Right ventricle myocardium superior (tissue), 1 donor: Measurements from ENCODE around the gene BAG3. TPM values are rescaled to one million over a fixed set of nuclear protein-coding genes. Genes with fewer than 3 reads are reported as not detected.
A peak's percentile ranks its signal among the peaks of the same experiment; 100 is the strongest.
"Not testable (repeated sequence)": the region's sequence is repeated elsewhere in the genome, so short reads cannot be mapped to it uniquely, and the experiment has no call there.

Experiments
- ATAC-seq: fragments of 200-7000 bp; cut with Tn5 transposase; one replicate; pipeline ENCODE4 v1.9.1; 2020; ENCODE audit warnings: mild to moderate bottlenecking; ENCODE audit not compliant: poor library complexity
- DNase-seq: peaks from one replicate; pipeline ENCODE4 v3.0.0-alpha.2; 2020
- intact Hi-C: fragments of 100-400 bp; cut with DNase I; formaldehyde crosslinking; loops from one replicate; pipeline ENCODE4 v1.11.2; 2022
- total RNA-seq: library from RNA; stranded (reverse); fragmentation: NEBNext Ultra II Directional; extraction: Animal tissue kit (Norgen Biotek cat#: 25700); gene quantifications from one replicate; pipeline ENCODE4 v1.2.1, GENCODE V29; 2021
- donor health status: DM: no; HTN: yes; CAD: no; lungs with severe emphysema.

BAG3 gene
- total RNA-seq, 1 donor from 2014 or later: 153 TPM

DNA sequence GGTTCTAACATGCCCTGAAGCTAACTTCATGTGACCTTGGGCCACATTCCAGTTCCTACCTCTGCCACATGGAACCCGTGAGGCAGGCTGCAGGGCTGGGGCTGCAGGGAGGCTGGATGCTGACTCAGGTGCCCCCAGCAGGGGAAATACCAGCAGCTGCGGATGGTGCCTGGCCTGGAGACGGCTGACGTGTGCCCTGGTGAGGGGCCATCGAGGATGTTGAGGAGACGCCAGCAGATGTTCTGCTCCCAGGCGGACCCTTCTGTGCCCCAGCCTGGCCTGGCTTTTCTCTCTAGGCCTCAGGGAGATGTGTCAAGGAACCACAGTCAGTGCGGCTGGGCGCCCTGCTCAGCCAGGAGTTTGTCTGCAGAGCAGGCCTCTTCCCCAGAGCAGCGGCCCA, 8.8 kb downstream of the BAG3 start:
- DNase-seq (peak; percentile 40), ATAC-seq (no peak)
- intact Hi-C loops: no loop called here

DNA sequence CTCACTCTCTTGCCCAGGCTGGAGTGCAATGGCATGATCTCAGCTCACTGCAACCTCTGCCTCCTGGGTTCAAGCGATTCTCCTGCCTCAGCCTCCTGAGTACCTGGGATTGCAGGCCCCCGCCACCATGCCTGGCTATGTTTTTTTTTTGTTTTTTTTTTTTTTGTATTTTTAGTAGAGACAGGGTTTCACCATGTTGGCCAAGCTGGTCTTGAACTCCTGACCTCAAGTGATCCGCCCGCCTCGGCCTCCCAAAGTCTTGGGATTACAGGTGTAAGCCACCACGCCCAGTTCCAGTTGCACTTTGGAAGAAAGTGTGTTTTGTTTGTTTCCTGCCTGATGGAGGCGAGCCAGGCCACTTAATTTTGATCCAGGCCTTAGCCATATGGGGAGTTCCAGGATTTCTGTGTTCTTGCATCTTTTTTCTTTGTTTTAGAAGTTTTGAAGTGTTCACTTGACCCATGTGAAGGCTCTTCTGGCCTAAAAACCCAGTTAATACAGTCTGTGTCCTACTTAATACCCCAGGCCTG, 11.0 kb downstream of the BAG3 start:
- DNase-seq, intact Hi-C loops, ATAC-seq: not testable (repeated sequence)

DNA sequence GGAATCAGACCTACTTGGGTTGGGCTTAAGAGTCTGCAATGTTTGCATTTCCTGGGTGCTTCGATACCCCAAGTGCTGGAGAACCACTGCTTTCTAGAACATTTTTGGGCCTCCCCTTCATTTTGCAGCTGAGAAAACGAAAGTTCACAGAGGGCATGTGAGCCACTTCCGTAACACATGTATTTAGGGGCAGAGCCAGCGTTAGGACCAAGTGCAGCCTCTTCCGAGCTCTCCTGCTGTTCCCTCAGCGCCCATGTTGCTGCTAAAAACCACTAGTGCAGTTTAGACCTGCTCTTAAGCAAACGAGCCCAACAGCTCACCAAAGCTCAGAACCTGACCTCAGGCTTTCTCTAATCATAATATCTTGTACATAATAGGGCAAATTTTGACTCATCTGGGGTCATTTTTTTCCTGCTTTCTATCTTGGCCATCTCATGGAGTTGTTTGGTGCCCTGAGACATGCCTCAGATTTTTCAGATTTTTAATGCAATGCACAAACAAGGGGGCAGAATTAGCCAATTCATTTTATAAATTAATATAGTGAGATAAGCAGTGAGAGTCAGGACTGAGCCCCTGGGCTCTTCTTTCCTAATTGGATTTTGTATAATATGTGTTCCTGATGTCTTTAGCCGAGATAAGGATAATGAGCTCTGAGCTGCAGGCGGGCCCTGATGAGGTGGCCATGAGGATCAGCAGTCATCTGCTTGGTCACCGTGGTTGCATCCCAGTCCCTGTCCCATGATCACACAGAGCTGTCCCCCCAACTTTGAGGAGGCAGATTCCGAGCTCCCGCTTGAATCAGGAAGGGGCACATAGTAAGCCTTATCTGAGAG, 12.9 kb downstream of the BAG3 start:
- intact Hi-C loops: no loop called here
- ATAC-seq (no peak), DNase-seq (no peak)

DNA sequence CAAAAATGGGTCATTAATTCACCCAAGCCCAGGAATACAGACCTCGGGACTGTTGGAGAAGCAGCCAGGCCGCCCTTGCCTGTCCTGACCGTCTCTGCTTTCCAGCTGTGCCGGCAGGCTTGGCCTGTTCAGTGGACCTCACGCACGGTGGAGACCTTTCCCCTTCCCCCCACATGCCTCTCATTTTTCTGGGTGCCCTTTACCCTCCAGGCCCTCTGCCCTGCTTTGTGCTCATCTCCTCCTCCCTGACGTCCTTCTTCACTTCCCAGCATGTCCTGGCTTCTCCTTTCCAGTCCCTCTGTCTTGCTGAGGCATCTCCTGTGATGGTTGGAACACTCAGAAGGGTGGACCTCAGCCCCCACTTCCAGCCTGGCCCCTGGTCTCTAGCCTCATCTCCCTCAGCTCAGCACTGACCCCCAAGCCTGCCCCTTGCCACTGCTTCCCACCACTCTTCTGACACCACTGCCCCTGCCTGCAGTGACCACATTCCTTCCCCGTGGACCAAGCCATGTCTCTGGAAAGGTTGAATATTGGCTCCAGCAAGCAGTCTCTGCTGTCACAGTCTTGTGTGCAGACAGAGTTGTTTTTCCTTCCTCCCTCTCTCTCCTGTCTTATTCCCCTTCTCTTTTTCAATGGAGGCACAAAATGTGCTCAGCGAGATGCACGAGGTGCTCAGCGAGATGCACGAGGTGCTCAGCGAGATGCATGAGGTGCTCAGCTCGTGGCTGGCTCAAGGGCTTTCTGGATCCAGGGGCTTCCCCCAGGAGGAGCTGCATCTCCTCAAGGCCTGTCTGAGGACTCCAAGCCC, 14.9 kb downstream of the BAG3 start:
- ATAC-seq (no peak), DNase-seq (peak; percentile 45)
- intact Hi-C loops: no loop called here

DNA sequence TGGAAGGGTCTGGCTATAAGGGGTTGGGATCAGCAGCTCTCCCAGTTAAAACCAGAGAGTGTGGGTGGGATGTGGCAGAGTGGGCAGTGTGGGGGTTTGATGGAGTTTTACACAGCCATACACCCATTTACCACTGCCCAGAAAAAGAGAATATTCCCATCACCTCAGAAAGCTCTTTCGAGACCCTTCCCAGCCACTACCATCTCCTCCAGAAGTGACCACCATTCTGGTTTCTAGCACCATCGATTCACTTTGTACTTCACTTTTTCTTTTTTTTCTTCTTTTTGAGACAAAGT, 15.5 kb downstream of the BAG3 start:
- intact Hi-C loops: no loop called here
- ATAC-seq: no peak
- no peak for DNase-seq

DNA sequence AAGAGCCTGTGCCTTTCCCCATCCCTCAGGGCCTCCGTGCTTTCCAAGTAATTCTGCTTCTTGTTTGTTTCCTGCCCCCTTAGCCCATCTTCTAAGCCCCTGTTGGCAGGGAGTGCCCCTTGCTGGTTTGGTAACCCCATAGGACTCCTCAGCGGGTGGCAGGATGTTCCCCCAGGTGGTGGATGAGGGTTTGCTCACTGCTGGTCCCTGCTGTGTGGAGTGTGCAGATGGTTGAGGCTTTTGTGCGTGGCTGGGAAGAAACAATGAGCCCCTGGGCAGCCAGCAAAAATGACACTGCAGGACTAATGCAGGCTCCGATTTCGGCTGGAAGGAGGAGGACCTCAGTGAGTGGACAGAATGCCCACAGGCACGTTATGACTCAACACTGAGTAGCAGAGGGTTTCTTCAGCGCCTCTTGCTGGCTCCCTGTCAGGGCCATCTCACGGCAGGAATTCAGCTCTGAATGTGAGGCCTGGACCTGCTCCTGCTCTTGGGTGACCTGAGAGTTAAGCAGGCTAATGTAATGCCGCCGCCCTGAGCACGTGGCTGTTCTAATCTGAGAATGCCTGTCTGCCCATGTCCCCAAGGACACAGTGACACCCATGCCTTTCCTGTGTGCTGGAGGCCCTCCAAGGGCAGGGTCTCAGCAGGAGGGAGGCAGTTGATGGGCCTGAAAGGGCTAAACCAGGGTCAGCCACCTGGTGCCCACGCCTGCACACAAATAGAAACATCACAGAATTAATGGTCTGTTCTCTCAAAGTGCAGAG, 16.6 kb downstream of the BAG3 start:
- intact Hi-C loops: no loop called here
- ATAC-seq: peak; percentile 88
- peak; percentile 88 for DNase-seq

DNA sequence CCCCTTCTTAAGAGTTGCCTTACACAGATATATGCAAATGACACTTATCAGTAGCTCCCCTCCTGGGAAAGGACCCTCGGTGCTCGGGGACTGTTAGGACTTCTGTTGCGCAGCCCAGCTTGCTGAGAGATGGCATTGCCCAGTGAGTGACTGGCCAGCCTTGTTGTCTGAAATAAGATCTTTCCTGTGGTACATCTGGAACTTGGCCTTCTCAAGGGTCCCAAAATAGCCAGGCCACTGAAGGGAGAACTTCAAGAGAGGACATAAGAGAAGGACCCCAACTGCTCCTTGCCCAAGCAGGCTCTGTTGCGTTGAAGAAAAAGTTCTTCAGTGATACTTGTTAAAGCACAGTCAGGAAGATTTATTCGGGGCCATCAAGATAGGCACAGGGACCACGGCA, 17.3 kb downstream of the BAG3 start:
- DNase-seq: no peak
- intact Hi-C loops: no loop called here
- peak; percentile 18 for ATAC-seq

DNA sequence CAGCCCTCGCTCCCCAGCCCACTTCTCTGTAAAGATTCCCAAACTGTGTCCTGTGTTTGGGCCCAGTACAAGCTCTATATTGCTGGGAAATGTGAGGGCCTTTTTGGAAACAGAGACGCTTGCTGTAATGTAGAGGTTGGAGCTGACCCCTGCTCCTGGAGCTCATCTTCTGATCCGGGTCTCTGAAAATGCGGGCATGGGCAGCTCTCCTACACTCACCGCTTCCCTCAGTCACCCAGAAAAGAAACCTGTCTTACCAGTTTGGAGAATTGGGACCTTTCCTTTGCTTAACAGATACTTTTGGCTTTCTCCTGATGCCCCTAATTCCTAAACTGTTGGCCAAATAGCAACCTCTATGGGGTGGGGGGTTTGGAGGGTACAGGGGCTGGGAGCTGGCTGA, 18.2 kb downstream of the BAG3 start:
- ATAC-seq: no peak
- no peak for DNase-seq
- intact Hi-C loops: no loop called here

DNA sequence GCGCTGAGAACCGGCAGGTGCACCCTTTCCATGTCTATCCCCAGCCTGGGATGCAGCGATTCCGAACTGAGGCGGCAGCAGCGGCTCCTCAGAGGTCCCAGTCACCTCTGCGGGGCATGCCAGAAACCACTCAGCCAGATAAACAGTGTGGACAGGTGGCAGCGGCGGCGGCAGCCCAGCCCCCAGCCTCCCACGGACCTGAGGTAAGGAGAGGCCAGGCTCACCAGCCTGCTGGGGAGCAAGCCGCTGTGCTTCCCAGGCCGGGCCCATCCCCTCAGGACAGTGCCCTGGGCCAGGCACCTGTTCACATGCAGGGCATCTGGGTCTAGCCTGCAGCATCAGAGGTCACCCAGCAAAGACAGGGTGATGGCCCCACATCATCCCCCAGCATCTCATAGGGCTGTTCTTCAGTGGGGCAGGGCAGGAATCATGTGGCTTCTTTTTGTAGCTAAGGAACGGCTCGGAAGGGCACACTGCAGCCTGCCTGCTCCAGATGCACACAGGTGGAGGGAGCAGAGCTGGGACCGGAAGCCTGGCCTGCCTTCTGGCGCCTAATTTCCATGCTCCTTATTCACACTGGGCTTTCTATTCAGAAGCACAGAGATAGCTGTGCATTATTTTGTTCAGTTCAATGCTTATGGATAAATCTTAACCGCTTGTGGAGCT, 18.9 kb downstream of the BAG3 start:
- intact Hi-C loops: no loop called here
- DNase-seq: peak; percentile 47
- peak; percentile 23 for ATAC-seq

DNA sequence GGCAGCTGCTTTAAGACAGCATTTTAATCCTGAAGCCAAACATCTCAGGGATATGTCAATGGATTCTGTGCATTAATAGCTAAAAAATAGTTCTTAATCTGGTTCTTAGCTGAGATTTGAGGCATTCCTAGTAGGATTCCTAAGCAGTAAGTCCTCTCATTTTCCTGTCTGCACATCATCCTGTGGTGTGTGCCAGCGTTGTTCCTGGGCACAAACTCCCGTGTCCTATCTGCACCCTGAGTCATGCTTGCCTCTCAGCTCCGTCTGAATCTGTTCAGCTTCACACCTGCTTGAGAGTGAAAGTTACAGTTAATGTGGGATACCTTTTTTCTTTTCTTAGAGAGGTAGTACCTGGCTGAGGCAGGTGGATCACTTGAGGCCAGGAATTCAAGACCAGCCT, 19.5 kb downstream of the BAG3 start:
- ATAC-seq (no peak), DNase-seq (no peak)
- intact Hi-C loops: no loop called here

DNA sequence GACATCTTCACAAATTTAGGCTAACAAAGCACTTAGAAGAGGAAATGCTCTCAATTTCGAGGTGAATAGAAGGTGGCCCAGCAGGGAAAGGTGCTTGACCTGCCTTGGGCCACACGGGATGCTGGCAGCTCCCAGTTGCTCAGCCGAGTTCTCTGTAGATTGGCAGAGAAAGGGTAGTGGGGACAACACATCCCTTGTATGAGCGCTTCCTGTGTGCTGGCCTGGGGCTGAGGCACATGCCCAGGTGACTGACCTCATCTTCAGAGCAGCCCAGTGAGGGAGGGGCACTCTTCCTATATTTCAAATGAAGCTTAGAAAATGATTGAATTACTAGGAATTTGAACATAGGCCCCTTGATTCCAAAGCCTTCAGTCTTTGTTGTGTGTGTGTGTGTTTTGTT, 20.2 kb downstream of the BAG3 start:
- intact Hi-C loops: no loop called here
- DNase-seq: no peak
- no peak for ATAC-seq

DNA sequence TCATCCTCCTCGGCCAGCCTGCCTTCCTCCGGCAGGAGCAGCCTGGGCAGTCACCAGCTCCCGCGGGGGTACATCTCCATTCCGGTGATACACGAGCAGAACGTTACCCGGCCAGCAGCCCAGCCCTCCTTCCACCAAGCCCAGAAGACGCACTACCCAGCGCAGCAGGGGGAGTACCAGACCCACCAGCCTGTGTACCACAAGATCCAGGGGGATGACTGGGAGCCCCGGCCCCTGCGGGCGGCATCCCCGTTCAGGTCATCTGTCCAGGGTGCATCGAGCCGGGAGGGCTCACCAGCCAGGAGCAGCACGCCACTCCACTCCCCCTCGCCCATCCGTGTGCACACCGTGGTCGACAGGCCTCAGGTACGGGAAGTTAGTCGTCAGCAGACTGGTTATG, 21.1 kb downstream of the BAG3 start:
- DNase-seq: no peak
- ATAC-seq: no peak
- intact Hi-C loops: no loop called here

DNA sequence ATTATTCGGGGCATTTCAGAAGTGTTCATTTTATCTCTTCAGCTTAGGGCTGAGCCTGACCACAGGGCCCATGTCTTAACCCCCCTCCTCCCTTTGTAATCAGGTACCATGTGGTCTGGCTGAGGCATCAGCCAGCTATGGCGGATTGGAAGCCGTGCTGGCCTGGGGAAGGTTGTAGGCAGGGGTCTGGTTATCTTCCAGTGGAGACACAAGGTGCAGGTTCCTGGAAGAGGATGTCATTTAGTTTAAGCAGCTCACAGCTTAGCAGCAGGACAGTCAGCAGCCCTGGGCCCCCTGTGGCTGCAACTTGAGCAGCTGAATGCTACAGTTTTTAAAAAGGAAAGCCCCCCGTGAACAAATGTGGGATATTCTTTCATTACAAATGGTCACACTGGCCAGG, 22.1 kb downstream of the BAG3 start:
- DNase-seq (no peak), ATAC-seq (no peak)
- intact Hi-C loops: no loop called here

DNA sequence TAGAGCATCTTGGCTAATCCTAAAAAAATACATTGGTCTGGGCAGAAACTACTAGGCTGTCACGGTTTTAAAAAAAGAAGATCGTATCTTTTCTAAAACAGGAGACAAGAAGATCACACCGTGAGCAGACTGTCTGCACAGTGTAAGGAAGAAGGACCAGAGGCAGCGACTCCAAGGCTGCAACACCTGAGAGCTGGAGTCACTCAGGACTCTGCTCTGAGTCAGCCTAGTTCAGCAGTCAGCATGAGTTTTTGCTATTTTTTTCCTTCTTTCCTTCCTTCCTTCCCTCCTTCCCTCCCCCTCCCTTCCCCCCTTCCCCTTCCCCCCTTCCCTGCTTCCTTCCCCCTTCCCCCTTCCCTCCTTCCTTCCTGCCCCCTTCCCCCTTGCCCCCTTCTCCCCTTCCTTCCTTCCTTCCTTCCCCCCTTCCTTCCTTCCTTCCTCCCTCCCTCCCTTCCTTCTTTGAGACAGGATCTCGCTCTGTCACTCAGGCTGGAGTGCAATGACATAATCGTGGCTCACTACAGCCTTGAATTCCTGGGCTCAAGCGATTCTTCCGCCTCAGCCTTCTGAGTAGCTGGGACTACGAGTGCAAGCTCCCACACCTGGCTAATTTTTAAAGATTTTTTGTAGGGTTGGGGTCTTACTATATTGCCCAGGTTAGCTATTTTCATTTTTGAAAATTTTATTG, 24.4 kb downstream of the BAG3 start:
- ATAC-seq (no peak), DNase-seq (no peak)
- intact Hi-C loops: no loop called here

DNA sequence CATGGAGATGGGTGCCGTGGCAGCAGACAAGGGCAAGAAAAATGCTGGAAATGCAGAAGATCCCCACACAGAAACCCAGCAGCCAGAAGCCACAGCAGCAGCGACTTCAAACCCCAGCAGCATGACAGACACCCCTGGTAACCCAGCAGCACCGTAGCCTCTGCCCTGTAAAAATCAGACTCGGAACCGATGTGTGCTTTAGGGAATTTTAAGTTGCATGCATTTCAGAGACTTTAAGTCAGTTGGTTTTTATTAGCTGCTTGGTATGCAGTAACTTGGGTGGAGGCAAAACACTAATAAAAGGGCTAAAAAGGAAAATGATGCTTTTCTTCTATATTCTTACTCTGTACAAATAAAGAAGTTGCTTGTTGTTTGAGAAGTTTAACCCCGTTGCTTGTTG, 25.9 kb downstream of the BAG3 start:
- ATAC-seq (no peak), DNase-seq (no peak)
- intact Hi-C loops: no loop called here

DNA sequence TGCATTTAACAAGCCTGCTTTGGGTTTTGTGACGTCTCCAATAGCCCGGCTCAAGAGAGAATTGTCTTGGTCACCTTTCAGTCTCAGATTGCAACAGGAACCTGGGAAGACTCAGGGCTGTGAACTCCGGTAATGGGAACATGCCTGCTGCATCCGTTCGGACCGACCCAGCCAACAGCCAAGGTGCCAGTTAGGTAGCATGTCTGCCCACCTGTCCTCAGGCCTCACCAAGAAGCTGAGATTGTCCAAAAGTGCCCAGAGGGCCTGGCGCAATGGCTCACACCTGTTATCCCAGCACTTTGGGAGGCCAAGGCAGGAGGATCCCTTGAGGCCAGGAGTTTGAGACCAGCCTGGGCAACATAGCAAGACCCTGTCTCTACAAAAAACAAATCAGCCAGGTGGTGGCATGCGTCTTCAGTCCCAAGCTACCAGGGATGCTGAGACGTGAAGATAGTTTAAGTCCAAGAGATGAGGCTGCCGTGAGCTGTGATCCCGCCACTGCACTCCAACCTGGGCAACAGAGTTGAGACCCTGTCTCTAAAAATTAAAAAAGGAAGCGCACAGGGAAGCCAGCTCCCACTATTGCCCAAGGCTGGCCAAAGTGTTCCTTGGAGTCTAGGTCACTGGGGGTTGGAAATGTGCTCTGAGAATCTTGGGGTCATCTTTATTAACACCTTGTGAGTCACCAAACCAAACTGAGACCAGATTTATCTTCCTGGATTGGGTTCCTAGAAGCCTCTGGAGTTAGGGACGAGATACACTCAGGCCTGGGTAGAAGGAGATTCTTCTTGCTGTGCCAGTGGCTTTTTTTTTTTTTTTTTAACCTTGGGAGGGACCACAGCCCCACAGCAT, 26.9 kb downstream of the BAG3 start:
- intact Hi-C loops: no loop called here
- DNase-seq (no peak), ATAC-seq (no peak)

DNA sequence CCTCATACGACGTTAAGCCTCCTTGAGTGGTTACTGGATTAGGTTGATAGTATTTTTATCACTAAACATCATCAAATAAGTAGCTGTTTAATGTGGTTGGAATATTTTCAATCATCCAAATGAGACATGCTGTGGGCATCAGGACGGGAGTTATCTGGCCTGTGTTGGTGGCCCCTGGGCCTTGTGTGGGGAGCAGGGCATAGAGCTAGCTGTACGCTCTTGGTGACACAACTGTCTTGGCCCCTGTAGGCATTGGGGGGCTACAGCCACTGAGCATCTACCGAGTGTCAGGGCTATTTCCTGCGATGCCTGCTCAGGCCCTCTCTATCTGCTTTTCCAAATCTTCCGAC, 28.3 kb downstream of the BAG3 start:
- ATAC-seq (no peak), DNase-seq (no peak)
- intact Hi-C loops: no loop called here

DNA sequence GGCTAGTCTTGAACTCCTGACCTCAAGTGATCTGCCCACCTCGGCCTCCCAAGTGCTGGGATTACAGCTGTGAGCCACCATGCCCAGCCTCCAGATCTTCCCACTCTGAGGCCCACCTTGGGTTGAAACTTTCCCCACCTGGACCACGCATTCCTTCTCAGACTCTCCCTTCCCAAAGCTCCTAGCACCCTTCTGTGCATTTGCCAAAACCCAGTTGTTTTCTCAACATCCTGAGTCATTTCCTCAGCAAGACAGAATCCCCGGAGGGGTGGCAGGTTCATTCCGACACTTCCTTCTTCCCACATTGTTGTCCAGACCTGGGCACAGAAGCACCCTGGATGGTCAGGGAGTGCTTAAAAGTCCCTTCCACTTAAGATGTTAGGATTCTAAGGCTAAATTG, 28.9 kb downstream of the BAG3 start:
- no peak for DNase-seq
- intact Hi-C loops: no loop called here
- no peak for ATAC-seq
